ENCODE results near the gene MTHFSD. TPM values are rescaled to one million over a fixed set of nuclear protein-coding genes. Genes with fewer than 3 reads are reported as not detected.

Gene MTHFSD
- polyA plus RNA-seq, 1 donor, result 11.9 TPM

GRCh38 chr16:86490859-86491639 is 64.0 kb downstream of the MTHFSD start:
- DNase-seq (ENCODE audit: low read depth), result no peak

GRCh38 chr16:86485746-86486145 is 69.3 kb downstream of the MTHFSD start:
- DNase-seq (ENCODE audit: low read depth), result no peak

GRCh38 chr16:86484240-86484639 is 70.8 kb downstream of the MTHFSD start:
- no peak for DNase-seq (ENCODE audit: low read depth)

GRCh38 chr16:86481607-86482006 is 73.4 kb downstream of the MTHFSD start:
- DNase-seq (ENCODE audit: low read depth), result no peak

GRCh38 chr16:86480444-86480843 is 74.6 kb downstream of the MTHFSD start:
- no peak for DNase-seq (ENCODE audit: low read depth)

Other genes starting within 250 kb of the MTHFSD start
- not detected for gene FOXF1, start 44.7 kb downstream of the MTHFSD start, polyA plus RNA-seq (ENCODE audit: insufficient read length)
- gene FOXC2, start 11.6 kb upstream of the MTHFSD start, polyA plus RNA-seq (ENCODE audit: insufficient read length), result 0.57 TPM
- 0.24 TPM for gene FOXL1, start 23.3 kb upstream of the MTHFSD start, polyA plus RNA-seq (ENCODE audit: insufficient read length)

All from forelimb muscle (tissue), 1 donor.